ENCODE results near the gene ONECUT2.

GRCh38 chr18:57527556-57528229 is 92.5 kb downstream of the ONECUT2 start:
- TF ChIP-seq CSRNP3 (CRISPR knock-in tag; IDR thresholded peaks at IDR 0.05) = no peak
- no peak for TF ChIP-seq ZFP30 (CRISPR knock-in tag; IDR thresholded peaks at IDR 0.05)
- no peak for TF ChIP-seq ZNF70 (CRISPR knock-in tag; IDR thresholded peaks at IDR 0.05)
- no peak for TF ChIP-seq ZNF8 (CRISPR knock-in tag; IDR thresholded peaks at IDR 0.05)
- TF ChIP-seq, protein P1, sequence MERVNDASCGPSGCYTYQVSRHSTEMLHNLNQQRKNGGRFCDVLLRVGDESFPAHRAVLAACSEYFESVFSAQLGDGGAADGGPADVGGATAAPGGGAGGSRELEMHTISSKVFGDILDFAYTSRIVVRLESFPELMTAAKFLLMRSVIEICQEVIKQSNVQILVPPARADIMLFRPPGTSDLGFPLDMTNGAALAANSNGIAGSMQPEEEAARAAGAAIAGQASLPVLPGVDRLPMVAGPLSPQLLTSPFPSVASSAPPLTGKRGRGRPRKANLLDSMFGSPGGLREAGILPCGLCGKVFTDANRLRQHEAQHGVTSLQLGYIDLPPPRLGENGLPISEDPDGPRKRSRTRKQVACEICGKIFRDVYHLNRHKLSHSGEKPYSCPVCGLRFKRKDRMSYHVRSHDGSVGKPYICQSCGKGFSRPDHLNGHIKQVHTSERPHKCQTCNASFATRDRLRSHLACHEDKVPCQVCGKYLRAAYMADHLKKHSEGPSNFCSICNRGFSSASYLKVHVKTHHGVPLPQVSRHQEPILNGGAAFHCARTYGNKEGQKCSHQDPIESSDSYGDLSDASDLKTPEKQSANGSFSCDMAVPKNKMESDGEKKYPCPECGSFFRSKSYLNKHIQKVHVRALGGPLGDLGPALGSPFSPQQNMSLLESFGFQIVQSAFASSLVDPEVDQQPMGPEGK (CRISPR knock-in tag; IDR thresholded peaks at IDR 0.05; ENCODE audit: borderline replicate concordance) = no peak
- TF ChIP-seq OSR1 (CRISPR knock-in tag; IDR thresholded peaks at IDR 0.05) = no peak
- TF ChIP-seq ZNF565 (CRISPR knock-in tag; conservative IDR thresholded peaks at IDR 0.05; ENCODE audit: low read depth) = no peak
- TF ChIP-seq ISL1 (CRISPR knock-in tag; IDR thresholded peaks at IDR 0.05) = no peak
- no peak for TF ChIP-seq RARB (CRISPR knock-in tag; IDR thresholded peaks at IDR 0.05)
- no peak for TF ChIP-seq CREB5 (CRISPR knock-in tag; IDR thresholded peaks at IDR 0.05; ENCODE audit: low read depth)
- TF ChIP-seq, protein P2, sequence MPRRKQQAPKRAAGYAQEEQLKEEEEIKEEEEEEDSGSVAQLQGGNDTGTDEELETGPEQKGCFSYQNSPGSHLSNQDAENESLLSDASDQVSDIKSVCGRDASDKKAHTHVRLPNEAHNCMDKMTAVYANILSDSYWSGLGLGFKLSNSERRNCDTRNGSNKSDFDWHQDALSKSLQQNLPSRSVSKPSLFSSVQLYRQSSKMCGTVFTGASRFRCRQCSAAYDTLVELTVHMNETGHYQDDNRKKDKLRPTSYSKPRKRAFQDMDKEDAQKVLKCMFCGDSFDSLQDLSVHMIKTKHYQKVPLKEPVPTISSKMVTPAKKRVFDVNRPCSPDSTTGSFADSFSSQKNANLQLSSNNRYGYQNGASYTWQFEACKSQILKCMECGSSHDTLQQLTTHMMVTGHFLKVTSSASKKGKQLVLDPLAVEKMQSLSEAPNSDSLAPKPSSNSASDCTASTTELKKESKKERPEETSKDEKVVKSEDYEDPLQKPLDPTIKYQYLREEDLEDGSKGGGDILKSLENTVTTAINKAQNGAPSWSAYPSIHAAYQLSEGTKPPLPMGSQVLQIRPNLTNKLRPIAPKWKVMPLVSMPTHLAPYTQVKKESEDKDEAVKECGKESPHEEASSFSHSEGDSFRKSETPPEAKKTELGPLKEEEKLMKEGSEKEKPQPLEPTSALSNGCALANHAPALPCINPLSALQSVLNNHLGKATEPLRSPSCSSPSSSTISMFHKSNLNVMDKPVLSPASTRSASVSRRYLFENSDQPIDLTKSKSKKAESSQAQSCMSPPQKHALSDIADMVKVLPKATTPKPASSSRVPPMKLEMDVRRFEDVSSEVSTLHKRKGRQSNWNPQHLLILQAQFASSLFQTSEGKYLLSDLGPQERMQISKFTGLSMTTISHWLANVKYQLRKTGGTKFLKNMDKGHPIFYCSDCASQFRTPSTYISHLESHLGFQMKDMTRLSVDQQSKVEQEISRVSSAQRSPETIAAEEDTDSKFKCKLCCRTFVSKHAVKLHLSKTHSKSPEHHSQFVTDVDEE (CRISPR knock-in tag; IDR thresholded peaks at IDR 0.05) = no peak
- TF ChIP-seq GLIS3 (CRISPR knock-in tag; IDR thresholded peaks at IDR 0.05) = no peak
- no peak for TF ChIP-seq ZC3H10 (CRISPR knock-in tag; IDR thresholded peaks at IDR 0.05)
